ENCODE measurements around the gene DNAAF1. TPM values are rescaled to one million over a fixed set of nuclear protein-coding genes. Genes with fewer than 3 reads are reported as not detected.

DNAAF1 gene
- total RNA-seq, 1 experiment from 2014 or later, result 0.07 TPM

DNA sequence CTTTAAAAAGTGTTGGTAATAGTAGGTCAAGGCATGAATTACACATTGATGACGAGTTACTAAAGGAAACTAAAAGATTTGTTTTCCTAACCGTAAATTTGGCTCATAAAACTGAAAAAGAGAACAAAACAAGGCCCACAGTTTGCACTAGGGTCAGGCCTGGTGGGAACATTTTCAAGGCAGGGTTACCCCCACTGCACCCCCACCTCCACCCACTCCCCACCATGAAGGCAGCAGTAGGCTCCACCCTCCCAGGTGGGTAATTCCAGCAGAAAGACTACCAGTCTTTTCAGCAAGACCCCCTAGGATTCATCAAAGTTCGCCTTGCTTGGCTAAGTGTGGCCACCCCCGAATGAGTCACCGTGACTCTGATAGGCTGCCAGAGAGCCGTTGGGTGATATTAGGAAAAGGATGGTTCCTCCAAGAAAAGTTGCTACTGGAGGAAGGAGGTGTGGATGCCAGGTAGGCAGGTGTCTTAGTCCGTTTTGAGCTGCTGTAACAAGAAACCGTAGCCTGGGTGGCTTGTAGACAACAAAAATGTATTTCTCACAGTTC, 8.6 kb downstream of the DNAAF1 start:
- H3K36me3 ChIP-seq (ENCODE audit: control insufficient read depth, insufficient read depth, low read length), result no peaks in the 10 kb centered on the region
- Mint-ChIP-seq H3K36me3 (ENCODE audit: insufficient read depth, unreplicated experiment) (no peaks in the 10 kb centered on the region), H3K9me3 (ENCODE audit: unreplicated experiment) (no peaks in the 10 kb centered on the region), H3K4me3 (ENCODE audit: unreplicated experiment) (no peak overlapping the region), H3K27me3 (ENCODE audit: insufficient read depth, unreplicated experiment) (peaks cover 29% of the 10 kb centered on the region), H3K4me1 (ENCODE audit: low read depth, unreplicated experiment) (no peaks in the 10 kb centered on the region), H3K27ac (ENCODE audit: unreplicated experiment) (no peak overlapping the region)
- no peak for DNase-seq
- POLR2A ChIA-PET, result no interaction called here
- CTCF ChIA-PET, result interaction anchor here (0.7 to 1.0 kb wide), 2 partner anchors 14 to 69 kb away, joined by 3 to 6 read pairs; no protein-coding TSS in a partner anchor
- no peaks in the 10 kb centered on the region for H3K4me1 ChIP-seq
- intact Hi-C loops (cut with micrococcal nuclease; ENCODE audit: unreplicated experiment), result no loop called here
- H3K9me3 ChIP-seq, result no peaks in the 10 kb centered on the region
- no peak overlapping the region for H3K4me3 ChIP-seq (ENCODE audit: low read depth, low read length)
- no peaks in the 10 kb centered on the region for H3K27me3 ChIP-seq (replicated peaks; ENCODE audit: control insufficient read depth, insufficient read depth, low read length)
- TF ChIP-seq, protein P1, sequence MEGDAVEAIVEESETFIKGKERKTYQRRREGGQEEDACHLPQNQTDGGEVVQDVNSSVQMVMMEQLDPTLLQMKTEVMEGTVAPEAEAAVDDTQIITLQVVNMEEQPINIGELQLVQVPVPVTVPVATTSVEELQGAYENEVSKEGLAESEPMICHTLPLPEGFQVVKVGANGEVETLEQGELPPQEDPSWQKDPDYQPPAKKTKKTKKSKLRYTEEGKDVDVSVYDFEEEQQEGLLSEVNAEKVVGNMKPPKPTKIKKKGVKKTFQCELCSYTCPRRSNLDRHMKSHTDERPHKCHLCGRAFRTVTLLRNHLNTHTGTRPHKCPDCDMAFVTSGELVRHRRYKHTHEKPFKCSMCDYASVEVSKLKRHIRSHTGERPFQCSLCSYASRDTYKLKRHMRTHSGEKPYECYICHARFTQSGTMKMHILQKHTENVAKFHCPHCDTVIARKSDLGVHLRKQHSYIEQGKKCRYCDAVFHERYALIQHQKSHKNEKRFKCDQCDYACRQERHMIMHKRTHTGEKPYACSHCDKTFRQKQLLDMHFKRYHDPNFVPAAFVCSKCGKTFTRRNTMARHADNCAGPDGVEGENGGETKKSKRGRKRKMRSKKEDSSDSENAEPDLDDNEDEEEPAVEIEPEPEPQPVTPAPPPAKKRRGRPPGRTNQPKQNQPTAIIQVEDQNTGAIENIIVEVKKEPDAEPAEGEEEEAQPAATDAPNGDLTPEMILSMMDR (IDR thresholded peaks at IDR 0.05; ENCODE audit: insufficient read depth in 1 of 2, low read depth in 1 of 2, low read length in 1 of 2, severe bottlenecking in 1 of 2, unreplicated experiment in 1 of 2), result no peak
- no TSS peak for BruUV-seq (replicated peaks)

DNA sequence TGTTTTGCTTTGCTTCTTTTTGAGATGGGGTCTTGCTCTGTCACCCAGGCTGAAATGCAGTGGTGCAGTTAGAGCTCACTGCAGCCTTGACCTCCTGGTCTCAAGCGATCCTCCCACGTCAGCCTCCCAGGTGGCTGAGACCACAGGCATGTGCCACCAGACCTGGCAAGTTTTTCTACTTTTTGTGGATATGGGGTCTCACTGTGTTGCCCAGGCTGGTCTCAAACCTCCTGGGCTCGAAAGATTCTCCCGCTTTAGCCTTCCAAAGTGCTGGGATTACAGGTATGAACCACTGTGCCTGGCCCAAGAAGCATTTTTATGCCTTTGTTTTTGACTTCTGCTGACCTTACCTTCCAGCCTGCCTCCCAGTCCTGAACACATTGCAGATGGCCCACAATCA, 10.1 kb downstream of the DNAAF1 start:
- TF ChIP-seq, protein P1 (IDR thresholded peaks at IDR 0.05; ENCODE audit: insufficient read depth in 1 of 2, low read depth in 1 of 2, low read length in 1 of 2, severe bottlenecking in 1 of 2, unreplicated experiment in 1 of 2), result no peak
- POLR2A ChIA-PET, result no interaction called here
- Histone ChIP-seq H3K36me3 (ENCODE audit: control insufficient read depth, insufficient read depth, low read length) (no peaks in the 10 kb centered on the region), H3K9me3 (no peaks in the 10 kb centered on the region), H3K27me3 (replicated peaks; ENCODE audit: control insufficient read depth, insufficient read depth, low read length) (no peaks in the 10 kb centered on the region), H3K4me1 (no peaks in the 10 kb centered on the region), H3K4me3 (ENCODE audit: low read depth, low read length) (no peak overlapping the region)
- H3K4me3 Mint-ChIP-seq (ENCODE audit: unreplicated experiment), result no peak overlapping the region
- no peaks in the 10 kb centered on the region for H3K4me1 Mint-ChIP-seq (ENCODE audit: low read depth, unreplicated experiment)
- H3K27ac Mint-ChIP-seq (ENCODE audit: unreplicated experiment), result no peak overlapping the region
- no TSS peak for BruUV-seq (replicated peaks)
- H3K36me3 Mint-ChIP-seq (ENCODE audit: insufficient read depth, unreplicated experiment), result no peaks in the 10 kb centered on the region
- DNase-seq, result no peak
- peaks cover 26% of the 10 kb centered on the region for H3K27me3 Mint-ChIP-seq (ENCODE audit: insufficient read depth, unreplicated experiment)
- intact Hi-C loops (cut with micrococcal nuclease; ENCODE audit: unreplicated experiment), result no loop called here
- CTCF ChIA-PET, result no interaction called here
- H3K9me3 Mint-ChIP-seq (ENCODE audit: unreplicated experiment), result no peaks in the 10 kb centered on the region

DNA sequence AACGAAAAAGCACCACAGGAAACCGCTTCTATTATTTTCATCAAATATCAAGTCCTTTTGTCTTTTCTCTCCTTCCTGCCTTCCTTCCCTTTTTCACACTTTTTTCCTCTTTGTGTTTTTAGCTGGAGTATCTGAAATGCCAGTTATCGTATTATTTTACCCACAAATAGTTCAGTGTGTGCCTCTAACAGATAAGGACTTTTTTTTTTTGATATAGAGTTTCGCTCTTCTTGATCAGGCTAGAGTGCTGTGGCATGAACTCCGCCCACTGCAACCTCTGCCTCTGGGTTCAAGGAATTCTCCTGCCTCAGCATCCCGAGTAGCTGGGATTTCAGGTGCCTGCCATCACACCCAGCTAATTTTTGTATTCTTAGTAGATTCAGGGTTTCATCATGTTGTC, 10.7 kb downstream of the DNAAF1 start:
- Mint-ChIP-seq H3K4me1 (ENCODE audit: low read depth, unreplicated experiment) (no peaks in the 10 kb centered on the region), H3K27ac (ENCODE audit: unreplicated experiment) (no peak overlapping the region), H3K27me3 (ENCODE audit: insufficient read depth, unreplicated experiment) (peaks cover 26% of the 10 kb centered on the region), H3K9me3 (ENCODE audit: unreplicated experiment) (no peaks in the 10 kb centered on the region), H3K4me3 (ENCODE audit: unreplicated experiment) (no peak overlapping the region), H3K36me3 (ENCODE audit: insufficient read depth, unreplicated experiment) (no peaks in the 10 kb centered on the region)
- intact Hi-C loops (cut with micrococcal nuclease; ENCODE audit: unreplicated experiment), result no loop called here
- CTCF ChIA-PET, result interaction anchor here (1.4 to 1.7 kb wide), 2 partner anchors 23 to 31 kb away, joined by 6 to 14 read pairs; partner anchors contain the start of gene TAF1C
- Histone ChIP-seq H3K4me1 (no peaks in the 10 kb centered on the region), H3K9me3 (no peaks in the 10 kb centered on the region), H3K4me3 (ENCODE audit: low read depth, low read length) (no peak overlapping the region), H3K27me3 (replicated peaks; ENCODE audit: control insufficient read depth, insufficient read depth, low read length) (no peaks in the 10 kb centered on the region), H3K36me3 (ENCODE audit: control insufficient read depth, insufficient read depth, low read length) (no peaks in the 10 kb centered on the region)
- DNase-seq, result no peak
- POLR2A ChIA-PET, result interaction anchor here (1.1 kb wide), 1 partner anchor 11 kb away, joined by 3 read pairs; the partner anchor contains the start of genes DNAAF1 and HSDL1
- no TSS peak for BruUV-seq (replicated peaks)
- TF ChIP-seq, protein P1 (IDR thresholded peaks at IDR 0.05; ENCODE audit: insufficient read depth in 1 of 2, low read depth in 1 of 2, low read length in 1 of 2, severe bottlenecking in 1 of 2, unreplicated experiment in 1 of 2), result no peak

Data from Caco-2 (cell line).